NCI-H2227 (cell line): Measurements from ENCODE around the gene NARS2.
"Not testable (repeated sequence)": the region's sequence is repeated elsewhere in the genome, so short reads cannot be mapped to it uniquely, and the experiment has no call there.

Experiments
- DNase-seq: peaks from one replicate; lab custom pipeline; 2025; ENCODE audit not compliant: unreplicated experiment; lab: John Stamatoyannopoulos, UW

Gene NARS2, protein sequence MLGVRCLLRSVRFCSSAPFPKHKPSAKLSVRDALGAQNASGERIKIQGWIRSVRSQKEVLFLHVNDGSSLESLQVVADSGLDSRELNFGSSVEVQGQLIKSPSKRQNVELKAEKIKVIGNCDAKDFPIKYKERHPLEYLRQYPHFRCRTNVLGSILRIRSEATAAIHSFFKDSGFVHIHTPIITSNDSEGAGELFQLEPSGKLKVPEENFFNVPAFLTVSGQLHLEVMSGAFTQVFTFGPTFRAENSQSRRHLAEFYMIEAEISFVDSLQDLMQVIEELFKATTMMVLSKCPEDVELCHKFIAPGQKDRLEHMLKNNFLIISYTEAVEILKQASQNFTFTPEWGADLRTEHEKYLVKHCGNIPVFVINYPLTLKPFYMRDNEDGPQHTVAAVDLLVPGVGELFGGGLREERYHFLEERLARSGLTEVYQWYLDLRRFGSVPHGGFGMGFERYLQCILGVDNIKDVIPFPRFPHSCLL

DNA sequence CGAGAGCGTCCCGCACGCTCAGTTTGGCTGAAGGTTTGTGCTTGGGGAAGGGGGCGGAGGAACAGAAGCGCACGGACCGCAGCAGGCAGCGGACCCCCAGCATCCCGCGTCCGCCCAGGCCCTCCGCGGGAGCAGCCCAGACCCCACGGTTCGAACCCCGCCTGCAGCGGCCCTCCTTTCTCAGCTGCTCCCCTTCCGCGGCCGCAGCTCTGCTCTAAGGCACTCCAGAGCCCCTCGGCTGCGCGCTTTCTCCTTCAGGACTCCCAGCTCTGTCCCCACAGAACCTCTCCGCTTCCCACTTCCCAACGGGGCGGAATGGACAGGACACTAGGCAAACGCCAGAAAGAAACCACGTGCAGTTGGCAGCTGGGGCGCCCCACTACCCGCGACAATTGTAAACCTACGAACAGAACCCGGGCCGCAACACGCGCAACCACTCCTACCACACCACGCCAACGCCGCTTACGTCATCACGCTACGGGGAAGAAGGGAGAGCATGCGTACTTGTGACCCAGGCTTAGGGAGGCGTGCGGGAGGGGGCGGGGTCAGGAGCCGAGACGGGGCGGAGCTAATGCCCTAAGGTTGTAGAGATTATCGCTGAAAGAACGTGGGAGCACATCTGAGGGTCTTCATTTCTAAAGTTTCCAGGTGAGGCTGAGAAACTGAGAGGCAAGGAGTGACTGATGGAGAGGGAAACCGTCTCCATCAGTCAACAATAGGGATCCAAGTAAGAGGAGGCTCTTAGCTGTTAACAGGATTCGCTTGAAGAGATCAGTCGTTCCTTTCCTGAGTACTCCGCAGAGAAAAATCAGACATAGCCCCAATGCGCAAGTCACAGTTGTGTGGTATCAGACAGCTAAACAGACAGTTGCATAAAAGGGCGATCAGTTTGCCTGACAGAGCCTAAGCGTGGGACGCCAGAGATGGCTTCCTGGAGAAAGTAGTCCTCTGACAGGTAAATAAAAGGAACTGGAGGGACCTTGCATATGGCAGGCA, at the start of gene NARS2:
Gene NARS2, minus strand, starts transcription at position 479 of the 996 bp plus-strand sequence. Its CDS starts 376 bp downstream, at position 103.
- DNase-seq: peak; percentile 98

DNA sequence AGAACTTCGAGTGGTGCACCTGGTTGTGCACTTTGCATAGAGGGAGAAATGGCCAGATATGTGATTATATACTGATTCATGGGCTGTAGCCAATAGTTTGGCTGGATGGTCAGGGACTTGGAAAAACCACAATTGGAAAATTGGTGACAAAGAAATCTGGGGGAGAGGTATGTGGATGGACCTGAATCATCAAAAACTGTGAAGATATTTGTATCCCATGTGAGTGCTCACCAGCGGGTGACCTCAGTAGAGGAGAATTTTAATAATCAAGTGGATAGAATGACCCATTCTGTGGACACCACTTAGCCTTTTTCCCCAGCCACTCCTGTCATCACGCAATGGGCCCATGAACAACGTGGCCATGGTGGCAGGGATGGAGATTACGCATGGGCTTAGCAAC, 48.0 kb upstream of the NARS2 start:
- DNase-seq: no peak

DNA sequence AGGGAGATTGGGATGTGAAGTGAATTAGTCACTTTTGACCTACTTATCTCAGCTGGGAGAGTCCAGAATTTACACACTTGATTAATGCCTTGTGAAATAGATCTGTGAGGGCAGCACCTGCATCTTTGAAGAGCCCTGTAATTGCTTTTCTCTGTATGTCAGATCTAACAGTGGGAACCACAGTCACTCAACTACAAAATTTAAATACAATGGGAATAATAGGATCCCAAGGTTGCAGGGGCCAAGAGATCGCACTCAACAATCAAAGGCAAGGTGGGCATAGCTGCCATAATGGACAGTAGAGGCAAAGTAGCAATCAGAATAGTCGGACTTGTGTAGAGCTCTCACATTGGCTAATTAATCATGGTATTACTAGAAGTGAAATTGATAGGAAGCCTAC, 45.5 kb upstream of the NARS2 start:
- DNase-seq: no peak

DNA sequence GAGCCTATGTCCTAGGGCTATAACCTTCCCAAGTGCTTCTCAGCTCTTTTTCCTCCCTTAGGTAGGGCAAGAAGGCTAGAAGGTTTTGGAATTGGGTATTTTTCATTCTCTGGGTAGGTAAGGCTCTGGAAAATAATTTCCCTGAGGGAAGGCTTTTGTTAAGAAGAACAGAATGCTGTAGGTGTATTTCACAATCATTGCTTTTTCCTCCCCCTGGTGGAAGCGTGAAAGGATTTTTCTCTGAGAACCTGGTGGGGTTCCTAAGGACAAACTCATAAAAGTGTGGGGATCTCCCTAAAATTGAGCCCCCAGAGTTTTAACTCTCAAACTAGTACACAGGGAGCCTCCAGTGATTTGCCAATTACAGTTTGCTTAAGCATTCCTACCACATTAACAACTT, 41.1 kb upstream of the NARS2 start:
- no peak for DNase-seq

DNA sequence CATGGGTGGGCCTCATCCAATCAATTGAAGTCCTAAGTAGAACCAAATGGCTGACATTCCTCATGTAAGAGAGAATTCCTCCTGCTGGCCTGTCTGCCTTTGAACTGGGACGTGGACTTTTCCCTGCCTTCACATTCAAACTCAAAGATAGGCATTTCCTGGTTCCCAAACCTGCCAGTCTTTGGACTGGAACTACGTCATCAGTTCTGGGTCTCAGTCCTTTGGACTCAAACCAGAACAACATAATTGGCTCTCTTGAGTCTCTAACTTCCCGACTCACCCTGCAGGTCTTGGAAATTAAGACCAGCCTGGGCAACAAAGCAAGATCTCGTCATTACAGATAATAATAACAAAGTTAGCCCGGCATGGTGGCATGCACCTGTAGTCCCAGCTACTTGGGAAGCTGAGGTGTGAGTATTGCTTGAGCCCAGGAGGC, 38.7 kb upstream of the NARS2 start:
- DNase-seq: no peak

DNA sequence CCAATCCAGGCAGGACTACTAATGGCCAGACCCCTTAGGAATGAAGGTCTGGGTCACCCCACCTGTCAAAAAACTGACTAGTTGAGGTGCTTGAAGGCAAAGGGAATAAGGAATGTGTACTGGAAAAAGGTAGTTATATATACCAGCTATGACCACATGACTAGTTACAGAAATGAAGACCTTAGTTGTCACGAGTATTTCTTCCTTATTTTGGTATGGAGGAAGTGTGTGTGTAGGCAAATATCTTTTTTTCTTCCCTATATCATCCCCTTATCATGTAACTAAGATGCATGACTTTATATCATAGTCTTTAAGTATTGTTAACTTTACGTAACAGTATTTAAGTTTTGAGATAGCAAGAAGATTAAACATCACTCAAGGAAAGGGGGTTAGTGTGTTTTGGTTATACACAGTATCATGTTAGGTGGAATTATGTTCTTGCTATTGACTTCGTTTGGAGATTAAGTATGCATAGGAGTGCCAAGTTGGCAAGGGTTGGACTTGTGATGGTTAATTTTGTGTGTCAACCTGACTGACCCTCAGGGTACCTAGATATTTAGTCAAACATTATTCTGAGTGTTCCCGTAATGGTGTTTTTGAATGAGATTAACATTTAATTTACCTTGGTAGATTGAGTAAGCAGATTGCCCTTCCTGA, 38.2 kb upstream of the NARS2 start:
- DNase-seq: no peak

DNA sequence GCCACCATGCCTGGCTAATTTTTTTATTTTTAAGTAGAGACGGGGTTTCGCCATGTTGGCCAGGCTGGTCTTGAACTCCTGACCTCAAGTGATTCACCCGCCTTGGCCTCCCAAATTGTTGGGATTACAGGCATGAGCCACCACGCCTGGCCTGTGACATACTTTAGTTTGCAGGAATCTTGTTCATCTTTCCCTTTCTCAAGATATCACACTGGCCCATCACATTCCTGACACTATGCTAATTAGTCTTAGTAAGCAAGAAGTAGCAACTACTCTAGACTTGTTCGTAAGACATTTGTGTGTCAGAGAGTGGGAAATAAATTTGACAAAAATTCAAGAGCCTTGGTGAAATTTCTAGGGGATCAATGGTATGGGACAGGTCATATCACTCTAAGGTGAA, 34.7 kb upstream of the NARS2 start:
- DNase-seq: not testable (repeated sequence)

DNA sequence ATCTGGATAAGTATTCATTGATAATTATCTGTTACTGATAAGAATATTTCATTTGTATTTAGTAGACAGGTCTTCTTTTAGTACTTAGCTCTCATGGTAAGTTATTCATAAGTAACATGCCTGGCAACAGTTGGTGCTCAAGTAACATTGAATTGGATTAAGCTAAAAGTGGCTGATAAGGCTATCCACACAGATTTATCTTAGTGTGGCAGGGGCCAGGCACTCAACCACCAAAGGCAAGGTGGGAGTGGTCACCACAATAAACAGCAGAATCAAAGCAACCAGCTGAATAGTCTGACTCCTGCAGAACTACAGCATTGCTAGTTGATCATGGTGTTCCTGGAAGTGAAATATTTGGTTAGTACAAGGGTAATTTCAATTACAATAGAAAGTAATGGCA, 33.0 kb upstream of the NARS2 start:
- no peak for DNase-seq

DNA sequence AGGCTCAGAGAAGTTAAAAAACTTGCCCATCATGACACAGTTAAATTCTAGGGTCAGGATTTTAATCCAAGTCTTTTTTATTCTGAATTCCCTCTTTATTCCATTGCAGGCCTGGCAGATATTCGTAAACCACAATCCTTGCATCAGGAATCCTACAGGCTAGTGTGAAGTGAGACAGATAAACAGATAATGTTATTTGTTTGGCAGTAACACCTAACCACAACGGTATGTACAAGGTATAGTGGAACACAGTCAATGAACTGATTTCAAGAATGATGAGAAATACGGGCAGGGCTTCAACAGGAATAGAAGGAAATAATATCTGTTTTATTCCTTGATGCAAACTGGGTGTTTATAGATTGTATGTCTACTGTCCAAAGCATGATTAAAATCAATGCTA, 32.0 kb upstream of the NARS2 start:
- DNase-seq: no peak

DNA sequence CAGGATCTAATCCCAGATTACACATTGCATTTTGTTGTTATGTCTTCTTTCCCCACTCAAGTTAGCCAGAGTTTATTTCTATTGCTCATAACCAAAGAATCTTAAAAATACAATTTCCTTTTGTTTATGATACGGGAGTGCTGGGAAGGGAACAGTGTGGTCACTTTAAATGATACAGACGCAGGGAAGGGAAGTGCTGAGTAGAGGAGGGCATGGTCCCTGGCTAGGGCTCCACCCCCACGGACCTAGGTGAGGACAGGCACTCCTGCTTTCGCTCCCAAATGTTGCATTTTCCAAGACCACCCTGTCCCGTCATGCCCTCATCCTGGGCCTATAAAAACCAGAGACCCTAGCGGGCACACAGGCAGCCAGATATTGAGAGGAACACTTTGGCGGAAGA, 30.6 kb upstream of the NARS2 start:
- DNase-seq: no peak

DNA sequence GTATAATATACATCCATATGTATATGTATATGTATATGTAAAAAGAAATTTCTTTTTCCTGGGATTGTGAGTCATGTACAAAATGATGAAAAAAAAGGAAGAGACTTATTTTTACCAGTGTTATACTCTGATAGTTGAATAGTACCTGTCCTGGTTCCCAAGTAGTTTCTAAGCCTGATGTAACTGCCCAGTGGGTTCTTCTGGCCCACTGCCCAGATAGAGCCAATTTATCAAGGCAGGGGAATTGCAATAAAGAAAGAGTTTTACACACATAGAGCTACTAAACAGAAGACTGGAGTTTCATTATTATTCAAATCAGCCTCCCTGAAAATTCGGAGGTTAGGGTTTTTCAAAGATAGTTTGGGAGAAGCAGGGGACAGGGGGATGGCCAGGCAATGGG, 29.1 kb upstream of the NARS2 start:
- no peak for DNase-seq

DNA sequence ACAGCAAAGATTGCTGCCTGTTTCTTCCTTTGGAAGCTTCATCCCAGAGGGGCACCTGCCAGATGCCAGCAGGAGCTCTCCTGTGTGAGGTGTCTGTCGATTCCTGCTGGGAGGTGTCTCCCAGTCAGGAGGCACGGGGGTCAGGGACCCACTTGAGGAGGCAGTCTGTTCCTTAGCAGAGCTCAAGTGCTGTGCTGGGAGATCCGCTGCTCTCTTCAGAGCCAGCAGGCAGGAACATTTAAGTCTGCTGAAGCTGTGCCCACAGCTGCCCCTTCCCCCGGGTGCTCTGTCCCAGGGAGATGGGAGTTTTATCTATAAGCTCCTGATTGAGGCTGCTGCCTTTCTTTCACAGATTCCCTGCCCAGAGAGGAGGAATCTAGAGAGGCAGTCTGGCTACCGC, 28.1 kb upstream of the NARS2 start:
- DNase-seq: not testable (repeated sequence)

DNA sequence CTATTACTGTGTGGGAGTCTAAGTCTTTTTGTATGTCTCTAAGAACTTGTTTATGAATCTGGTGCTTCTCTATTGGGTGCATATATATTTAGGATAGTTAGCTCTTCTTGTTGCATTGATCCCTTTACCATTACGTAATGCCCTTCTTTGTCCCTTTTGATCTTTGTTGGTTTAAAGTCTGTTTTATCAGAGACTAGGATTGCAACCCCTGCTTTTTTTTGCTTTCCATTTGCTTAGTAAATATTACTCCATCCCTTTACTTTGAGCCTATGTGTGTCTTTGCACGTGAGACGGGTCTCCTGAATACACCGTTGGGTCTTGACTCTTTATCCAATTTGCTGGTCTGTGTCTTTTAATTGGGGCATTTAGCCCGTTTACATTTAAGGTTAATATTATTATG, 26.4 kb upstream of the NARS2 start:
- DNase-seq: not testable (repeated sequence)

DNA sequence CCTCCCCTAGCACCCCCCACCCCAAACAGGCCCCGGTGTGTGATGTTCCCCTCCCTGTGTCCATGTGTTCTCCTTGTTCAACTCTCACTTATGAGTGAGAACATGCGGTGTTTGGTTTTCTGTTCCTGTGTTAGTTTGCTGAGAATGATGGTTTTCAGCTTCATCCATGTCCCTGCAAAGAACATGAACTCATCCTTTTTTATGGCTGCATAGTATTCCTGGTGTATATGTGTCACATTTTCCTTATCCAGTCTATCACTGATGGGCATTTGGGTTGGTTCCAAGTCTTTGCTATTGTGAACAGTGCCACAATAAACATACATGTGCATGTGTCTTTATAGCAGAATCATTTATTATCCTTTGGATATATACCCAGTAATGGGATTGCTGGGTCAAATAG, 22.9 kb upstream of the NARS2 start:
- DNase-seq: not testable (repeated sequence)

DNA sequence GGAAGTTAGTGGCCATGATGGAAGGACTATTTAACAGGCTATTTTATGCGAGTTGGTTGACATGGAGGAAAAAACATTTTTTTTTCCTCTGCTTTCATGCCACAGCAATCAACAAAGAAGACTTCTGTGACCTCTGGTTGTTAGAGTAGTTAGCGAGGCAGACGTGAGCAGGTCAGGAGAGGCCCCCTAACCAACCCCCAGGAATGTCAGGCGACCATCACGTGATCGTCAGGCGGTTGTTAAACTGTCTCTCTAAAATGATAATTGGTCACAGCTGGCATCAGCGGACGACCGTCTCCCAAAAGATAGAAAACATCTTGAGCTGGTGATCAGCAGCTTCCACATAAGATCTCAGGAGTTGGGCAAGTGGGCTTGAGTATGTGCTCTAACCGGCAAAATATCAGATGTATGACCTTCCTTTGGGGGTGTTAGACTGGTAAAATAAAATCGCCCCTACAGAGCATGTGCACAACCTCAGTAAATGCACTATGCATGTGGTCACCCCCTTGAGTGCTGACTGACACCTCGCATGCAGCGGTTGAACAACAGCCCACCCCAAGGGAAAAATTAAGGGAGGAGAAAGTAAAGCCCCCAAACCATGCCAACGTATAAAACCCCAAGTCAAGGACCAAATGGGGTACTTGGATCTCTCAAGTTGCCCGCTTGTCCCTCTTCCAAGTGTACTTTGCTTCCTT, 20.9 kb upstream of the NARS2 start:
- DNase-seq: peak; percentile 23

DNA sequence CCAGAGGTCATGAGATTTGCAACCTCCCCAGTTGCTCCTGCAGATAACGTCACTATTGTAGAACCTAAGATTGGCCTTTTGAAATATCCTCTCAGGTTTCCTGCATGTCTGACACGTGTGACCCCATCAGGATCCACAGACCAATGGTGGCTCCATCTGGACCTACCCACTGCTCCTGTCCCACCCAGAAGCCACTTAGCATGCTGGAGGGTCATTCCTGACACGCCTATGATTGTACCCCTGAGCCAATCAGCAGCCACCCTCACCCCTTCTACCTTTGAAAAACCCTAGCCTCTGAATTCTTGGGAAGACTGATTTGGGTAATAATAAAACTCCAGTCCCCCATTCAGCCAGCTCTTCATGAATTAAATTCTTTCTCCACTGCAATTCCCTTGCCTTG, 20.1 kb upstream of the NARS2 start:
- DNase-seq: no peak

DNA sequence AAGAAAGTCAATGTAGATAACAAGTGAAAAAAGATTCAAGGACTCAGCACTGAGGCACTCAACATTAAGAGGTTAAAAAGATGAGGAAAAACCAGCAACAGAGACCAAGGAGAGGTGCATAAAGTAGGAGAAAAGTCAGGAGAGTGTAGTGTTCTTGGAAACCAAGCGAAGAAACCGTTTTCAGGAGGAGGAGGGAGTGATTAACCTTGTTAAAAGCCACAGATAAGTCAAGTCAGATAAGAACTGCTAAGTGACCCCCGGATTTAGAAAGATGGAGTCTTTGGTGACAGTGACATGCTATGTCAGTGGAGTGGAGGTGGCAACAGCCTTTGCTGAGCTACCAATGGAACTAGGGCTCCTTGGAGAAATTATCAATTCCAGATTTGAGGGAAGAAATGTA, 13.9 kb upstream of the NARS2 start:
- no peak for DNase-seq

DNA sequence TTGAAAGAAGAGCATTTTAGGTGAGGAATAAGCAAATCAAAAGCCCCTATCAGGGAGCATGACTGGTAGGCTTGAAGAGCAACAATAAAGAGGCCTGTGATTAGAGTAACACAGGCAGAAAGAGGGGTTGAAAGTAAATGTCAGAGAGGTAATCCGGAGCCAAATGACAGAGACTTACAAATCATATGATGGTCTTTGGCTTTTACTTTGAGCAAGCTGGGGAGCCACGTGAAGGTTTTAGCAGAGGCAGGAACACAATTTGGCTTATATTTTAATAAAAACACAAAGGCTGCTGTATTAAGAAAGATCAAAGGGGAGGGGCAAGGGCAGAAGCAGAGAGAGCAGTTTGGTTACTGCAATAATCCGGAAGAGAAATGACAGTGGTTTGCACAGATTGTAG, 12.8 kb upstream of the NARS2 start:
- no peak for DNase-seq

DNA sequence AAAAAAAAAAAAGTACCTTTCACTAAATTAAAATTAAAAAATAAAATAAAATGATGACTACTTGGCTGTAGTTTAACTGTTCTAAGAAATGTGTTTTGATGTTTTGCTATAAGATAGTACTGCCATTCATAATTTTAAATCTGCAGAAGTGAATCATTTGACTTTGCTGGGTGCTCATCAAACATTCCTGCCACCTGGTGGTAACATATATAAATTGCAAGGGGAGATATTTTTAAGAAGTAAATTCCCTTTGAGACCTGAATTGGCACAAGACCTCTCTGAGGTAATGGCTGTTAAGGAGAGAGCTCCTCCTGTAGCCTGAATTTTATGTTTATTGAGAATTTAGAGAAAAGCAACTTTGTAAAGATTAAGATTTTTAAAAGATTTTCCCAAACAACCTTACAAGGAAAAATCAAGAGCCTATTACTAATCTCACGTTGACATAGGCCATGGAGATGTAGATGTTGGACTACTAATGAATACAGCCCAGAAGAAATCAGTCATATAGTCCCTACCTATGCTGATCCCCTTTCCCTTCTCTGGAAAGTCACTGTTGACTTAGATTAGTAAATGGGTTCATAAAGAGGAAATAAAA, 11.9 kb upstream of the NARS2 start:
- DNase-seq: no peak

DNA sequence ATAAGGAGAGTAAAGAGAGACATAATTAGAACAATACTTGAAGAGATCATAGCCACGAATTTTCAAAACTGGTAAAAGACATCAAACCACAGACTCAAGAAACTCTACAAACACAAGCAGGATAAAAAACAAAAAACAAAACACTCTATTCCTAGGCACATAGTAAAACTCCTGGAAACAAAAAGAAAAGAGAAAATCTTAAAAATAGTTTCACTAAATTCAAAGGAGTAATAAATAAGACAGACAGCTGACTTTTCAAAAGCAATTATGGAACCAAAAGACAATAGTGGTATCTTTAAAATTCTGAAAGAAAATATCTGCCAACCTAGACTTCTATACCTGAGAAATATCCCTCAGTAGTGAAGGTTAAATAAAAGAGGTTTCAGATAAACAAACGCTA, 9.2 kb upstream of the NARS2 start:
- DNase-seq: no peak
